ENCODE data around the gene GDPD5. TPM values are rescaled to one million over a fixed set of nuclear protein-coding genes. Genes with fewer than 3 reads are reported as not detected.
A peak's percentile ranks its signal among the peaks of the same experiment; 100 is the strongest.

The GDPD5 gene
- total RNA-seq, 1 donor from 2014 or later, result 14.5 TPM

DNA sequence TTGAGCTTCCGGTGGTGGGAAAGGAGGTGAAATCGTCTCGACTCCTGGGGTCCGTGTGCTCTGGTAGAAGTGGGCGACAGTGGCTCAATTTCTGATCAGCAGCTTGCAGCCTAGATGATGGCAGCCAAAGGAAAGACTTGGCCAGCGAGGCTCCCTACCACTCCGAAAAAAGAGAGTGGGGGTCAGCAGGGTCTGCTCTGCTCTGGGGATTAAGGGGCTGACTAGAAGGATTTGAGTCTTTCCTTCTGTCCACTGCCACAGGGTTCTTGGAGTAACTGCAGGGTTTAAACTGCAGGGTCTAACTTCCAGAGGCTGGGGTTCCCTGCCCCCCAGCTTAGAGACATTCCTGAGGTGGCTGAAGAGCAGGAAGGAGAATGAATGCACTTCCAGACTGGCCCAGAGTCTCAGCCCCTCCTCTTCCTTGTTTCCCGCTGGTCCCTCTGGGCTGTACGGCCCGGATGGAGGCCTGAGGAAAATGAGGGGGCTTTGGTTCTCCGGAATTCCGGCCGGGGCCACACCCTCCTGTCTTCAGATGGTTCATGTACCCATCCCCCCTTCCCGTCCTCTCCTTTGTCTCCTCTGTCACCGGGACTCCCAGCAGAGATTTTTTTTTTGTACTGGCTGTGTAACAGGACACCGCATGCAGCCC, 37.2 kb upstream of the GDPD5 start:
- no peak for DNase-seq
- H3K4me1 Mint-ChIP-seq, result peaks cover 18% of the 10 kb centered on the region
- H3K4me3 Mint-ChIP-seq, result peak overlapping the region; percentile 92
- peak overlapping the region; percentile 92 for H3K27ac Mint-ChIP-seq
- no peaks in the 10 kb centered on the region for H3K9me3 Mint-ChIP-seq
- peaks cover 3% of the 10 kb centered on the region for H3K36me3 Mint-ChIP-seq (ENCODE audit: low read depth)
- peaks cover 4% of the 10 kb centered on the region for H3K27me3 Mint-ChIP-seq
- intact Hi-C loops (cut with micrococcal nuclease), result loop anchor here (2.0 kb wide), 1 partner anchor 36 kb away; no protein-coding TSS in a partner anchor

GRCh38 chr11:75562048-75562835, 36.5 kb upstream of the GDPD5 start, which contains the start of gene SERPINH1:
SERPINH1 (plus strand) TSS chr11:75562253; CDS start chr11:75566350, 4,097 bp downstream.
- no peaks in the 10 kb centered on the region for H3K9me3 Mint-ChIP-seq
- intact Hi-C loops (cut with micrococcal nuclease), result loop anchor here (2.0 kb wide), 1 partner anchor 35 kb away; no protein-coding TSS in a partner anchor
- peaks cover 5% of the 10 kb centered on the region for H3K27me3 Mint-ChIP-seq
- H3K4me1 Mint-ChIP-seq, result peaks cover 18% of the 10 kb centered on the region
- H3K36me3 Mint-ChIP-seq (ENCODE audit: low read depth), result no peaks in the 10 kb centered on the region
- peak; percentile 91 for DNase-seq
- peak within 1 kb of the TSS; percentile 92 for H3K4me3 Mint-ChIP-seq
- H3K27ac Mint-ChIP-seq, result peak within 1 kb of the TSS; percentile 92

DNA sequence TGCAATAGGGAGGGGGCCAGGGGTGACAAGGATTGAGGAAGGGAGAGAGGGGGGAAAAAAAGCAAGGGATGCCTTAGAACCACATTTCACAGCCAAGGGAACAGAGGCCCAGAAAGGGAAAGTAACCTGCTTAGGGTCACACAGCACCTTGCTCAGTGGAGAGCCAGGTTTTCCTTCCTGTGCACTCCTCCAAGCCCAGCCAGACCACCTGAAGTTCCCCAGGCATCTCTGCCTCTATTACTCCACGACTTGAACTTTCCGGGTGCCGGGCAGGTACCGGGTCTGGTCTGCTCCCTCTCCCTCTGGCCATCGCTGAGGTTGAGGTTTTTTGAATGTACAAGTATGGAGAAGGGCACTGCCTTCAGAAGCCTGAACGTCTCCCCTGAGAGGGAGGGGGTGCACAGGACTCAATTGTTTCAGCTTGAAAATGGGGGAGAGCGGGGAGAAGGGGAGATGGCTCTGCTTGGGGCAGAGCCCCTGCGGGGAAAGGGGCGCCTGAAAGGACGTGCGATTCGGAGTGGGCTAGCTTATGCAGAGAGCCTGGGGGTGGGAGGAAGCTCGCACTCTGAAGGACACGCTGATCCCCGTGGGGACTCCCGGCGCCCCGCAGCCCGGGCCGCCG, 35.8 kb upstream of the GDPD5 start:
- no peaks in the 10 kb centered on the region for H3K9me3 Mint-ChIP-seq
- H3K4me3 Mint-ChIP-seq, result peak overlapping the region; percentile 92

GRCh38 chr11:75560644-75561043, 34.9 kb upstream of the GDPD5 start:
- H3K9me3 Mint-ChIP-seq, result no peaks in the 10 kb centered on the region
- intact Hi-C loops (cut with micrococcal nuclease), result no loop called here
- peaks cover 12% of the 10 kb centered on the region for H3K27me3 Mint-ChIP-seq

More for the DNA sequence above, 35.8 kb upstream of the GDPD5 start:
- intact Hi-C loops (cut with micrococcal nuclease), result loop anchor here (2.0 kb wide), 1 partner anchor 35 kb away; no protein-coding TSS in a partner anchor
- H3K27me3 Mint-ChIP-seq, result peaks cover 10% of the 10 kb centered on the region
- H3K36me3 Mint-ChIP-seq (ENCODE audit: low read depth), result no peaks in the 10 kb centered on the region
- peak overlapping the region; percentile 92 for H3K27ac Mint-ChIP-seq
- DNase-seq, result no peak
- H3K4me1 Mint-ChIP-seq, result peaks cover 18% of the 10 kb centered on the region

DNA sequence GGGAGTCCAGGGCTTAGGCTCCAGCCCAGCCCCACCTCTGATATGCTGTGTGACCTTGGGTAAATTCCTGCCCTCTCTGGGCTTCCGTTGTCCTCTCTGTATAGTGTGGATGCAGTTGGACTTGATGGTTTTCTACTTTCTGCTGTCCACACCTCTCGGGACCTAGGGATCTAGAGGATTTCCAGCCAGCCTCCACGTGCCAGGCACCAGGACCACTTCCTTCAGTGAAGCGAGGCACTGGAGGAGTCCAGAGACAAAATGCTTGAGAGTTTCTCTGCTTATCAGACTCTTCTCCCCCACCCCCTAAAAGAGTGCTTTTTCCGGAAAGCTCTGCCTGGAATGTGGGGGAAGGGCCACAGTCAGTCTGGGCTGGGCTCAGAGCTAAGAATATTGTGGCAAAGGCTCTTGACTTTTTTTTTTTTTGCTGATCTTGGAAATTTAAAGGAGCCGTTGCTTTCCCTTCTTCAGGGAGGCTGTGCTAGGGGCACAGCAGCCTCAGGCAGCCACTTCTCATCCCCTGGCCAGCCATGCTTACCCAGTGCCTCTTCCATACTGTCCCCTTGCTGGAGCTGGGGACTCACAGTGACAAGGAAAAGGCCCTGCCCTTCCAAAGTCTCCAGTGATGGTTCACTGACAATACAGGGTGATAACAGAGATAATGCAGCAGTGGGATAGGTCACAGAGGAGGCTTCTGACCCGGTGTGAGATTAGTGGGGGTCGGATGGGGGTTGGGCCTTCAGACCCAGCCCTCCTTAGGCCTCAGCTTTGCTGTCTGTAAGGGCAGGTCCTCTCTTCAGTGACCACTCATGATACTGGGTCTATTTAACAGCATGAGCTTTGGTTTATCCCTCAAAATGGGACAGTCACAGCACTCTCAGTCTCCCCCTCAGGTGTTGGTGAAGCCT, 33.5 kb upstream of the GDPD5 start:
- no peak overlapping the region for H3K4me3 Mint-ChIP-seq
- H3K9me3 Mint-ChIP-seq, result no peaks in the 10 kb centered on the region
- peaks cover 12% of the 10 kb centered on the region for H3K27me3 Mint-ChIP-seq

More at GRCh38 chr11:75560644-75561043, 34.9 kb upstream of the GDPD5 start:
- DNase-seq, result no peak
- H3K4me3 Mint-ChIP-seq, result peak overlapping the region; percentile 92
- no peaks in the 10 kb centered on the region for H3K36me3 Mint-ChIP-seq (ENCODE audit: low read depth)
- peak overlapping the region; percentile 65 for H3K27ac Mint-ChIP-seq
- H3K4me1 Mint-ChIP-seq, result peaks cover 18% of the 10 kb centered on the region

DNA sequence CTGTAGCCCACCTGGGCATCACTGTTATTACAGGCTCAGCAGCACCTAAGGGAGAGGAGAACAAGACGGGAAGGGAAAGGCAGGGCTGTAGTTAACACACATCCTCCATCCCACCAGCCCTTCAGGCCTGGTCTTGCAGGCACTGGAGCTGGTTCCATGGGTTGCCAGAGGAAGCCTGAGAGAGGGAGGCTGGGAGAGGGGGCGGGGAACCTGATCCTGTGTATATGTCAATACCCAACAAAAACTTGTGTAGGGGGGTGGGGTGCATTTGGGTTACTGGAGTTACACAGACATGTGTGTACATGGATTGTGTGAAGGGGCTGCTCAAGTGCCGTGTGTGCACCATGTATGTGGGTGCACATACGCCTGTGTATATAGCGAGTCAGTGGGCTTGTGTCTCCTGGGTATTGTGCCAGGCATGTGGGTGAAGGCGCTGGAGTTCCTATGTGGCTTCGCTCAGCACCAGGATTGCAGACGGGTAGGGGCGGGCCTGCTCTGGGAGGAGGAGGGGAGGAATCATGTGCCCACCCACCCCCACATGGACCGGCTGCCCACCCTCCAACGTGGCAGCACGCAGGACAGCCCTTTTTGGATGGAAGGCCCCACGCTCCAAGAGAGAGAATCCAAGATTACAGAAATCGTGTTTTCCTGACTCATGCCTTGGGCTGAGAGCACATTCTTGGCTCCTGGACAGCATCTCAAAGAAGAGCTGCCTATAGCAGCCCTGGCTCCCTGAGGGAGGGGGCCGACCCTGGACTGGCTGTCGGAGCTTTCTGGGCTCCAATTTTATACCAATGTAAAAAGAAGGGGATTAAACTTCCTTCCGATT, 32.1 kb upstream of the GDPD5 start:
- Mint-ChIP-seq H3K4me3 (no peak overlapping the region), H3K4me1 (peaks cover 11% of the 10 kb centered on the region), H3K9me3 (no peaks in the 10 kb centered on the region), H3K27ac (no peak overlapping the region), H3K36me3 (ENCODE audit: low read depth) (no peaks in the 10 kb centered on the region), H3K27me3 (peaks cover 12% of the 10 kb centered on the region)
- DNase-seq, result no peak
- intact Hi-C loops (cut with micrococcal nuclease), result no loop called here

More for the DNA sequence above, 33.5 kb upstream of the GDPD5 start:
- no peaks in the 10 kb centered on the region for H3K36me3 Mint-ChIP-seq (ENCODE audit: low read depth)
- no peak overlapping the region for H3K27ac Mint-ChIP-seq
- no peak for DNase-seq
- intact Hi-C loops (cut with micrococcal nuclease), result no loop called here
- peaks cover 18% of the 10 kb centered on the region for H3K4me1 Mint-ChIP-seq

GRCh38 chr11:75556275-75556674, 30.5 kb upstream of the GDPD5 start:
- Mint-ChIP-seq H3K27ac (no peak overlapping the region), H3K27me3 (peaks cover 12% of the 10 kb centered on the region), H3K9me3 (no peaks in the 10 kb centered on the region), H3K4me3 (no peak overlapping the region), H3K36me3 (ENCODE audit: low read depth) (no peaks in the 10 kb centered on the region), H3K4me1 (peaks cover 2% of the 10 kb centered on the region)
- no peak for DNase-seq
- intact Hi-C loops (cut with micrococcal nuclease), result no loop called here

- no peak for DNase-seq
- intact Hi-C loops (cut with micrococcal nuclease), result no loop called here
- Mint-ChIP-seq H3K27me3 (peaks cover 12% of the 10 kb centered on the region), H3K9me3 (no peaks in the 10 kb centered on the region), H3K4me3 (no peak overlapping the region), H3K36me3 (ENCODE audit: low read depth) (no peaks in the 10 kb centered on the region), H3K4me1 (no peaks in the 10 kb centered on the region), H3K27ac (no peak overlapping the region)
These were observed 29.5 kb upstream of the GDPD5 start for GRCh38 chr11:75555079-75555811.

DNA sequence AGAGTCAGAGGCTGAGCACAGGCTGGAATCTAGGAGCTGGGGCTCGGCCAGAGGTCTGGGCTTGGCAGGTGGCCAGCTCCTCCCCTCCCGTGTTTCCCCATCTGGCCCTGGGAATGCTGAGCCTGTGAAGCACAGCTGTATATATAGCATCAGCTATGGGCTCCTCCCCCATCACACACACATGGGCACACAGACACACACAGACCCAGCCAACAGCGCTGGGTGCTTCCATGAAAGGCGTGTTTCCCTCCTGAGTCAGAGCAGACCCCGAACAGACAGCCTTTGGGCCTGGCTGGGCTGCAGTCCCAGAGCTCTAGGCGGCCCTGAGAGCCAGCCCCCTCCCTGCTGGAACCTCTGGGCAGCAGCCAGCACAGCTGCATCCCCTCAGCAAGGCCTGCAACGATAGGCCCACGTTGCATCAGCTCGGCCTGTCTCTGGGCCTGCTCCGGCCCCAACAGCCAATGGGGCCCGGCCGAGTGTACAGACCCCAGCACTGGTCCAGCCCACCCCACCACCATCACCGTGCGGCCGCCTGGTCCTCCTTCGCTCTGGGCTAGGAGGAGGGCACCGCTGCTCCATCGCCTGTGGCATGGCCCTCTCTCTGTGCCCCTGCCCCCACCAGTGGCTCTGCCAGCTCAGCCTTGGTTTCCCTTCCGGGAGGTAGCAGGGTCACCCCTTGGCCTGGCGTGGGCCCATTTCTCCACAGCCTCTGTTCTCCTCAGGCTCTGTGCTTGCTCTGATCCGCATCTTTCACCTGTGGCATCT, 28.7 kb upstream of the GDPD5 start:
- Mint-ChIP-seq H3K9me3 (no peaks in the 10 kb centered on the region), H3K27ac (no peak overlapping the region), H3K4me3 (no peak overlapping the region), H3K27me3 (peaks cover 10% of the 10 kb centered on the region), H3K4me1 (peaks cover 2% of the 10 kb centered on the region), H3K36me3 (ENCODE audit: low read depth) (no peaks in the 10 kb centered on the region)
- no peak for DNase-seq
- intact Hi-C loops (cut with micrococcal nuclease), result no loop called here

- peaks cover 2% of the 10 kb centered on the region for H3K4me1 Mint-ChIP-seq
- no peak for DNase-seq
- H3K9me3 Mint-ChIP-seq, result no peaks in the 10 kb centered on the region
- intact Hi-C loops (cut with micrococcal nuclease), result no loop called here
- H3K27ac Mint-ChIP-seq, result no peak overlapping the region
- peaks cover 8% of the 10 kb centered on the region for H3K27me3 Mint-ChIP-seq
- no peaks in the 10 kb centered on the region for H3K36me3 Mint-ChIP-seq (ENCODE audit: low read depth)
- H3K4me3 Mint-ChIP-seq, result no peak overlapping the region
These were observed 28.1 kb upstream of the GDPD5 start for GRCh38 chr11:75553889-75554257.

DNA sequence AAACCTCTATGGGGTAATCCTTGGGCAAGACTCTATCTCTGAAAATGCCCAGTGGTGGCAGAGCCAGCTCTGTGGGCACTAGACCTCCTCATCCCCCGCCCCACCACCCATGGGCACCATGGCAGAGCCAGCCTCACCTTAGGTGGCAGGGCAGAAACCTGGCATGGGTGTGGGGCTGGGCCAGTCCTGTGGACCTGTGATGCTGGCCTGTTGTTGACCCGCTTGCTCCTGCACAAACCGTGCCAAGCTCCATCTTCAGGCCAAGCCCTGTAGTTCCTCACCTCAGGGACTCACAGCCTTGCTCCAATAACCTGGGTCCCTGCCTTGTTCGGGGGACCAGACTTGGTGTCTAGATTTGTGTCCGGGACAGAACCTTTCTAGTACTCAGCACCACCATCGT, 27.4 kb upstream of the GDPD5 start:
- H3K4me1 Mint-ChIP-seq, result peaks cover 2% of the 10 kb centered on the region

More for the DNA sequence above, 27.4 kb upstream of the GDPD5 start:
- H3K9me3 Mint-ChIP-seq, result no peaks in the 10 kb centered on the region
- intact Hi-C loops (cut with micrococcal nuclease), result no loop called here
- no peak overlapping the region for H3K27ac Mint-ChIP-seq
- no peak for DNase-seq
- no peaks in the 10 kb centered on the region for H3K36me3 Mint-ChIP-seq (ENCODE audit: low read depth)
- H3K4me3 Mint-ChIP-seq, result no peak overlapping the region
- peaks cover 8% of the 10 kb centered on the region for H3K27me3 Mint-ChIP-seq
